Keratinocyte (primary cell): ENCODE results near the gene TSGA10.
"Not testable (repeated sequence)": the region's sequence is repeated elsewhere in the genome, so short reads cannot be mapped to it uniquely, and the experiment has no call there.

Experiments used
- CTCF ChIP-seq, 3 experiments: IDR thresholded peaks in 1 of 3; conservative IDR thresholded peaks in 1 of 3; optimal IDR thresholded peaks in 1 of 3; 2 replicates in 2 of 3; 3 replicates in 1 of 3; pipeline versions ENCODE3 to v1.5.1; 2011; ENCODE audit warnings: low read length in 3 of 3, mild to moderate bottlenecking in 3 of 3, moderate library complexity in 2 of 3, control low read depth in 1 of 3, inconsistent platforms in 1 of 3; ENCODE audit not compliant: insufficient read depth in 2 of 3; ENCODE audit errors: extremely low read depth in 1 of 3
- EZH2 ChIP-seq: IDR thresholded peaks from one replicate; pipeline ENCODE4 v1.6.1; 2012; ENCODE audit warnings: inconsistent platforms, mild to moderate bottlenecking, low read length, moderate library complexity

- TF ChIP-seq CTCF (optimal IDR thresholded peaks at IDR 0.05 in 1 of 3, IDR thresholded peaks at IDR 0.05 in 1 of 3, conservative IDR thresholded peaks at IDR 0.05 in 1 of 3; ENCODE audit: extremely low read depth in 1 of 3, insufficient read depth in 2 of 3, low read length in 3 of 3); EZH2: not testable (repeated sequence)
Observed at GRCh38 chr2:99040736-99041300, 113.9 kb downstream of the TSGA10 start.
